H1 (cell line): ENCODE data around the gene UGGT2. TPM values are rescaled to one million over a fixed set of nuclear protein-coding genes. Genes with fewer than 3 reads are reported as not detected.

Experiments
- CTCF ChIA-PET: fragments of 300-600 bp; sonication (Branson Sonifier 250); formaldehyde crosslinking; loops from one replicate; lab custom pipeline; 2021; ENCODE audit not compliant: partially characterized antibody; lab: Charles Lee
- POLR2A ChIA-PET: fragments of 300-600 bp; sonication (Branson Sonifier 250); formaldehyde crosslinking; loops from one replicate; lab custom pipeline; 2021; ENCODE audit warnings: inconsistent platforms; ENCODE audit not compliant: partially characterized antibody; lab: Charles Lee
- DNase-seq, 2 experiments: peaks; one replicate each; pipeline versions ENCODE4 v3.0.0 to v3.0.0-alpha.2; 2010 to 2022; ENCODE audit warnings: low spot score in 2 of 2, low read depth in 1 of 2, mixed read lengths in 1 of 2
- FAIRE-seq: peaks from 2 replicates; lab custom pipeline; 2011; peaks lifted over from hg19 to GRCh38; lab: Jason Lieb, UNC
- H2AFZ ChIP-seq: 2 replicates; pipeline ENCODE4 v1.8.1; 2012; ENCODE audit warnings: low read length, inconsistent platforms
- H2AK5ac ChIP-seq: 2 replicates; pipeline ENCODE4 v1.6.1; 2013; ENCODE audit warnings: low read depth, low read length
- H2BK120ac ChIP-seq: replicated peaks from 2 replicates; pipeline ENCODE3; 2013; ENCODE audit warnings: low read depth, low read length, inconsistent platforms
- H2BK12ac ChIP-seq: 2 replicates; pipeline ENCODE4 v1.6.1; 2013; ENCODE audit warnings: low read depth, low read length
- H2BK15ac ChIP-seq: 2 replicates; pipeline ENCODE4 v1.6.1; 2013; ENCODE audit warnings: low read length
- H2BK20ac ChIP-seq: 2 replicates; pipeline ENCODE4 v1.6.1; 2013; ENCODE audit warnings: low read length
- H2BK5ac ChIP-seq: 2 replicates; pipeline ENCODE4 v1.6.1; 2013; ENCODE audit warnings: low read depth, low read length
- H3K14ac ChIP-seq: 2 replicates; pipeline ENCODE4 v1.6.1; 2013; ENCODE audit warnings: inconsistent platforms; ENCODE audit not compliant: insufficient read length
- H3K18ac ChIP-seq: 2 replicates; pipeline ENCODE4 v1.6.1; 2013; ENCODE audit warnings: low read length; ENCODE audit errors: extremely low read depth
- H3K23ac ChIP-seq: 2 replicates; pipeline ENCODE4 v1.6.1; 2013; ENCODE audit warnings: inconsistent platforms; ENCODE audit not compliant: insufficient read length
- H3K23me2 ChIP-seq: 2 replicates; pipeline ENCODE4 v1.6.1; 2013; ENCODE audit warnings: low read depth, low read length
- H3K27ac ChIP-seq: 2 replicates; pipeline ENCODE4 v1.6.1; 2011; ENCODE audit warnings: low read depth, low read length, inconsistent platforms
- H3K27me3 ChIP-seq, 4 experiments: replicated peaks in 1 of 4; 1 replicate in 1 of 4; 2 replicates in 3 of 4; pipeline versions ENCODE4 v1.6.1 to v1.8.1; 2011 to 2013; ENCODE audit warnings: low read length in 3 of 4, mild to moderate bottlenecking in 3 of 4, inconsistent platforms in 2 of 4, mixed read lengths in 2 of 4, moderate library complexity in 1 of 4; ENCODE audit not compliant: control insufficient read depth in 3 of 4, insufficient read depth in 3 of 4; ENCODE audit errors: extremely low read depth in 1 of 4
- H3K36me3 ChIP-seq, 4 experiments: 2 replicates each; pipeline versions ENCODE4 v1.6.1 to v1.8.1; 2011 to 2013; ENCODE audit warnings: mild to moderate bottlenecking in 4 of 4, low read length in 3 of 4, moderate library complexity in 2 of 4, control low read depth in 1 of 4, inconsistent platforms in 1 of 4; ENCODE audit not compliant: insufficient read depth in 4 of 4, control insufficient read depth in 2 of 4
- H3K4ac ChIP-seq: replicated peaks from 2 replicates; pipeline ENCODE3; 2013; ENCODE audit warnings: low read length, low read depth, mixed read lengths, inconsistent platforms; ENCODE audit not compliant: insufficient read length
- H3K4me1 ChIP-seq, 4 experiments: replicated peaks in 1 of 4; 1 replicate in 1 of 4; 2 replicates in 3 of 4; pipeline versions ENCODE4 v1.6.1 to v1.8.1; 2011 to 2013; ENCODE audit warnings: low read length in 3 of 4, inconsistent platforms in 2 of 4, mixed read lengths in 1 of 4; ENCODE audit not compliant: insufficient read depth in 4 of 4, control insufficient read depth in 3 of 4
- H3K4me2 ChIP-seq, 2 experiments: 2 replicates each; pipeline versions ENCODE4 v1.6.1 to v1.8.1; 2011 to 2013; ENCODE audit warnings: low read depth in 2 of 2, low read length in 2 of 2, control low read depth in 1 of 2, inconsistent platforms in 1 of 2, mild to moderate bottlenecking in 1 of 2; ENCODE audit not compliant: insufficient read depth in 1 of 2
- H3K4me3 ChIP-seq, 4 experiments: fragments of 200-600, 300-600 bp in 1 of 4; sonication (generic), shearing (Covaris generic), sonication (Bioruptor Twin) in 1 of 4; 2 replicates each; pipeline versions ENCODE4 v1.5.1 to v1.8.1; 2011 to 2016; ENCODE audit warnings: low read length in 4 of 4, low read depth in 3 of 4, control low read depth in 2 of 4, inconsistent platforms in 2 of 4, mild to moderate bottlenecking in 2 of 4, mixed read lengths in 1 of 4, moderate library complexity in 1 of 4; ENCODE audit not compliant: insufficient read depth in 2 of 4; ENCODE audit errors: extremely low read depth in 1 of 4
- H3K56ac ChIP-seq: replicated peaks from 2 replicates; pipeline ENCODE3; 2013; ENCODE audit warnings: low read depth, mild to moderate bottlenecking, mixed read lengths, low read length, inconsistent platforms; ENCODE audit not compliant: insufficient read length
- H3K79me1 ChIP-seq: 2 replicates; pipeline ENCODE4 v1.6.1; 2013; ENCODE audit warnings: low read depth, low read length, control low read depth
- H3K79me2 ChIP-seq, 2 experiments: 2 replicates each; pipeline versions ENCODE4 v1.6.1 to v1.8.1; 2012 to 2013; ENCODE audit warnings: low read length in 2 of 2, mild to moderate bottlenecking in 2 of 2, inconsistent platforms in 1 of 2; ENCODE audit not compliant: insufficient read depth in 2 of 2, control insufficient read depth in 1 of 2
- H3K9ac ChIP-seq, 4 experiments: replicated peaks in 1 of 4; 1 replicate in 1 of 4; 2 replicates in 3 of 4; pipeline versions ENCODE4 v1.6.1 to v1.8.1; 2011 to 2013; ENCODE audit warnings: low read depth in 3 of 4, low read length in 3 of 4, control low read depth in 2 of 4, mild to moderate bottlenecking in 2 of 4, moderate library complexity in 2 of 4, inconsistent platforms in 1 of 4; ENCODE audit errors: extremely low read depth in 1 of 4
- H3K9me3 ChIP-seq, 2 experiments: 2 replicates each; pipeline versions ENCODE4 v1.6.1 to v1.8.1; 2012 to 2013; ENCODE audit warnings: mild to moderate bottlenecking in 2 of 2, moderate library complexity in 2 of 2, control low read depth in 1 of 2, inconsistent platforms in 1 of 2, low read depth in 1 of 2, low read length in 1 of 2, mixed read lengths in 1 of 2; ENCODE audit not compliant: insufficient read depth in 2 of 2
- H4K20me1 ChIP-seq, 2 experiments: replicated peaks in 1 of 2; 2 replicates each; pipeline versions ENCODE3 to v1.8.1; 2011 to 2013; ENCODE audit warnings: inconsistent platforms in 2 of 2, low read length in 2 of 2, mild to moderate bottlenecking in 1 of 2; ENCODE audit not compliant: insufficient read depth in 2 of 2, control insufficient read depth in 1 of 2
- H4K5ac ChIP-seq: 2 replicates; pipeline ENCODE4 v1.6.1; 2013; ENCODE audit warnings: low read length, low read depth, mixed read lengths, inconsistent platforms; ENCODE audit not compliant: insufficient read length
- H4K8ac ChIP-seq: 2 replicates; pipeline ENCODE4 v1.8.0; 2013; ENCODE audit warnings: mild to moderate bottlenecking, moderate library complexity, low read length, inconsistent platforms; ENCODE audit not compliant: insufficient read depth; ENCODE audit errors: extremely low read depth
- H4K91ac ChIP-seq: replicated peaks from 2 replicates; pipeline ENCODE3; 2013; ENCODE audit warnings: low read length, mixed read lengths, inconsistent platforms; ENCODE audit not compliant: insufficient read length
- BACH1 ChIP-seq: IDR thresholded peaks from 2 replicates; pipeline ENCODE4 v1.6.1; 2012; ENCODE audit warnings: low read length, improper control_type of control experiment
- CREB1 ChIP-seq: IDR thresholded peaks from 2 replicates; pipeline ENCODE4 v1.6.1; 2012; ENCODE audit warnings: inconsistent platforms
- CTCF ChIP-seq, 3 experiments: IDR thresholded peaks; 1 replicate in 2 of 3; 2 replicates in 1 of 3; pipeline versions ENCODE4 v1.5.1 to v1.6.1; 2011; ENCODE audit warnings: low read length in 3 of 3, mild to moderate bottlenecking in 3 of 3, inconsistent platforms in 2 of 3, low read depth in 1 of 3, moderate library complexity in 1 of 3; ENCODE audit not compliant: insufficient read depth in 1 of 3; ENCODE audit errors: control extremely low read depth in 1 of 3
- EZH2 ChIP-seq: fragments of 200-600 bp; sonication (generic); IDR thresholded peaks from 2 replicates; pipeline ENCODE4 v1.7.1; 2012; ENCODE audit warnings: low read depth, mild to moderate bottlenecking, moderate library complexity, low read length, inconsistent platforms; ENCODE audit not compliant: severe bottlenecking
- NRF1 ChIP-seq: IDR thresholded peaks from 2 replicates; pipeline ENCODE4 v1.6.1; 2011; ENCODE audit warnings: mild to moderate bottlenecking, low read depth, low read length, improper control_type of control experiment
- SIX5 ChIP-seq: IDR thresholded peaks from 2 replicates; pipeline ENCODE4 v1.6.1; 2011; ENCODE audit warnings: mild to moderate bottlenecking, low read depth, low read length
- SRF ChIP-seq: IDR thresholded peaks from 2 replicates; pipeline ENCODE4 v1.6.1; 2011; ENCODE audit warnings: mild to moderate bottlenecking, low read depth, low read length, moderate library complexity
- SUZ12 ChIP-seq: fragments of 200-600 bp; sonication (generic); IDR thresholded peaks from 2 replicates; pipeline ENCODE4 v1.6.1; 2012; ENCODE audit warnings: mild to moderate bottlenecking, inconsistent platforms, low read length, moderate library complexity, mixed read lengths
- TAF1 ChIP-seq: IDR thresholded peaks from 2 replicates; pipeline ENCODE4 v1.6.1; 2011; ENCODE audit warnings: mild to moderate bottlenecking, low read depth, low read length
- TCF12 ChIP-seq: IDR thresholded peaks from 2 replicates; pipeline ENCODE4 v1.6.1; 2011; ENCODE audit warnings: low read depth, mild to moderate bottlenecking, low read length
- WGBS, 2 experiments: shearing (Covaris generic) in 1 of 2; methylation state at CpG; one replicate each; pipeline versions ENCODE4 v1.1.6 to v1.1.7; 2013 to 2015; ENCODE audit warnings: low lambda C conversion rate in 2 of 2, mixed read lengths in 2 of 2, inconsistent platforms in 1 of 2, low coverage in 1 of 2, missing lambda C conversion rate in 1 of 2; ENCODE audit not compliant: insufficient replicate concordance in 2 of 2, insufficient coverage in 1 of 2, insufficient read length in 1 of 2; ENCODE audit errors: extremely low coverage in 1 of 2, missing lambda C conversion rate in 1 of 2; 5-methylcytosine and 5-hydroxymethylcytosine counted together
- polyA plus RNA-seq, 7 experiments: library from polyadenylated mRNA; depleted of rRNA in 3 of 7; stranded (reverse) in 5 of 7; unstranded in 2 of 7; fragments of >200 nt in 5 of 7; fragments of 200-250 nt in 2 of 7; gene quantifications; 1 replicate in 5 of 7; 2 replicates in 1 of 7; 4 replicates in 1 of 7; pipeline versions ENCODE4 v1.2.1 to v1.2.3, GENCODE V29; 2011 to 2013; ENCODE audit warnings: missing spikeins in 2 of 7, mixed read lengths in 2 of 7
- total RNA-seq: library from RNA; stranded (reverse); fragmentation: NEBNext Ultra II Directional; extraction: Animal tissue kit (Norgen Biotek cat#: 25700); gene quantifications from 2 replicates; pipeline ENCODE4 v1.2.1, GENCODE V29; 2021

UGGT2 gene
- total and polyA plus RNA-seq, 2 of the 8 experiments (the other 6 are each of a cell fraction or from before 2014, with no cell fraction given): 5.9 to 25.1 TPM

- no peaks in the 10 kb centered on the region for H4K20me1 ChIP-seq
- no peak for FAIRE-seq
- H3K23ac ChIP-seq: no peak overlapping the region
- H4K8ac ChIP-seq: no peak overlapping the region
- WGBS, 2 experiments: 90% methylated on average over 4 of the region's 4 CpGs; no CpG with 5 or more reads in 1 of the 2 experiments
- peaks cover 1% of the 10 kb centered on the region; the same call in 1 of the 2 replicates for H3K23me2 ChIP-seq
- H3K9me3 ChIP-seq: peaks cover 0 to 3% of the 10 kb centered on the region in 2 experiments; a peak in 1 of 4 replicates
- 0 out of 2 replicates have a peak overlapping the region, but pooled peaks have one; percentile 78 for H2AK5ac ChIP-seq
- no peak overlapping the region for H3K18ac ChIP-seq
- H3K79me1 ChIP-seq: no peaks in the 10 kb centered on the region
- H3K4ac ChIP-seq: no peak overlapping the region
- H4K5ac ChIP-seq: no peak overlapping the region
- no peak overlapping the region for H3K27ac ChIP-seq
- H3K14ac ChIP-seq: no peak overlapping the region
- H2BK15ac ChIP-seq: no peak overlapping the region
- peak overlapping the region; percentile 30; the same call in 1 of the 2 replicates for H2BK12ac ChIP-seq
- peak overlapping the region; percentile 38; the same call in 1 of the 2 replicates for H2BK5ac ChIP-seq
- no peak overlapping the region for H3K9ac ChIP-seq
- no peaks in the 10 kb centered on the region for H3K27me3 ChIP-seq
- ChIA-PET CTCF (interaction anchor here (0.8 to 2.0 kb wide), 10 partner anchors 11 to 815 kb away, joined by 3 to 6 read pairs (median 3); no protein-coding TSS in a partner anchor), POLR2A (interaction anchor here (1.2 to 1.3 kb wide), 2 partner anchors 51 to 293 kb away, joined by 3 read pairs; partner anchors contain the start of gene UGGT2)
- H3K4me3 ChIP-seq: no peak overlapping the region
- peak overlapping the region; percentile 48 for H4K91ac ChIP-seq
- no peak for DNase-seq
- H3K79me2 ChIP-seq: 0 out of 4 replicates have a peak, but pooled peaks cover 0 to 6% of the 10 kb centered on the region in 2 experiments
- peaks cover 2 to 12% (median 7%) of the 10 kb centered on the region in 4 experiments; a peak in 4 of 7 replicates for H3K4me1 ChIP-seq
- H2AFZ ChIP-seq: no peak overlapping the region
- no peak overlapping the region for H2BK120ac ChIP-seq
- no peak overlapping the region for H3K56ac ChIP-seq
- no peaks in the 10 kb centered on the region for H3K36me3 ChIP-seq
- no peak overlapping the region for H3K4me2 ChIP-seq
- H2BK20ac ChIP-seq: no peak overlapping the region
- TF ChIP-seq CREB1: no peak
- TF ChIP-seq TCF12: no peak
- no peak for TF ChIP-seq SUZ12
- TF ChIP-seq NRF1: no peak
- no peak for TF ChIP-seq TAF1
- TF ChIP-seq BACH1: no peak
- no peak for TF ChIP-seq EZH2
- no peak for TF ChIP-seq SIX5
- no peak for TF ChIP-seq SRF
- TF ChIP-seq CTCF (IDR thresholded peaks at IDR 0.05; ENCODE audit: control extremely low read depth in 1 of 3, insufficient read depth in 1 of 3, low read depth in 1 of 3, low read length in 3 of 3): no peak
Measured at GRCh38 chr13:96002322-96003131, 50.7 kb downstream of the UGGT2 start.
